GM19452 (cell line): ENCODE data around the gene SEMA4G.
"Not testable (repeated sequence)": the region's sequence is repeated elsewhere in the genome, so short reads cannot be mapped to it uniquely, and the experiment has no call there.

ENCODE experiments used
- ATAC-seq: cut with Tn5 transposase; IDR thresholded peaks from one replicate; pipeline ENCODE4 v1.9.1; 2021; ENCODE audit not compliant: unreplicated experiment

SEMA4G gene

GRCh38 chr10:100970076-100970913 lies 991 bp downstream of the SEMA4G start:
- no peak for ATAC-seq

GRCh38 chr10:100970914-100971811 lies 1.9 kb downstream of the SEMA4G start:
- ATAC-seq = no peak

GRCh38 chr10:100972115-100972903 lies 3.0 kb downstream of the SEMA4G start:
- no peak for ATAC-seq

- no peak for ATAC-seq
Measured at GRCh38 chr10:100972904-100973535, 3.7 kb downstream of the SEMA4G start.

- not testable (repeated sequence) for ATAC-seq
Measured at GRCh38 chr10:100975397-100975796, 6.1 kb downstream of the SEMA4G start.

GRCh38 chr10:100976906-100977305 lies 7.6 kb downstream of the SEMA4G start:
- ATAC-seq = no peak

GRCh38 chr10:100977436-100977835 lies 8.1 kb downstream of the SEMA4G start:
- no peak for ATAC-seq

GRCh38 chr10:100978121-100978900 lies 9.0 kb downstream of the SEMA4G start:
- ATAC-seq = no peak

- no peak for ATAC-seq
Measured at GRCh38 chr10:100978901-100979195, 9.5 kb downstream of the SEMA4G start.

GRCh38 chr10:100979791-100980272 lies 10.5 kb downstream of the SEMA4G start:
- no peak for ATAC-seq

- no peak for ATAC-seq
Measured at GRCh38 chr10:100980311-100980710, 11.0 kb downstream of the SEMA4G start.

GRCh38 chr10:100980711-100981110 lies 11.4 kb downstream of the SEMA4G start:
- ATAC-seq = no peak

- ATAC-seq = no peak
Measured at GRCh38 chr10:100981178-100981772, 12.0 kb downstream of the SEMA4G start.

- no peak for ATAC-seq
Measured at GRCh38 chr10:100982916-100983830, 13.9 kb downstream of the SEMA4G start.

GRCh38 chr10:100983868-100984671 lies 14.8 kb downstream of the SEMA4G start:
- no peak for ATAC-seq

- no peak for ATAC-seq
Measured at GRCh38 chr10:100984672-100985177, 15.4 kb downstream of the SEMA4G start.

GRCh38 chr10:100985336-100985735 lies 16.0 kb downstream of the SEMA4G start:
- ATAC-seq = no peak

GRCh38 chr10:100986623-100986951 lies 17.3 kb downstream of the SEMA4G start:
- no peak for ATAC-seq
